BJ (cell line): Measurements from ENCODE around the gene CCDC178. TPM values are rescaled to one million over a fixed set of nuclear protein-coding genes. Genes with fewer than 3 reads are reported as not detected.

Experiments
- CTCF ChIA-PET: fragments of 350-600 bp; formaldehyde crosslinking; extraction: SDS; loops from one replicate; lab custom pipeline; 2021; ENCODE audit warnings: antibody characterized with exemption, inconsistent platforms; lab: Yijun Ruan, JAX
- POLR2A ChIA-PET: fragments of 300-600 bp; sonication (Branson Sonifier 250); formaldehyde crosslinking; extraction: SDS; loops from one replicate; lab custom pipeline; 2021; ENCODE audit warnings: antibody characterized with exemption; lab: Charles Lee
- DNase-seq: peaks from one replicate; pipeline ENCODE4 v3.0.0-alpha.2; 2011; ENCODE audit warnings: low read depth
- H3K27me3 ChIP-seq: 2 replicates; pipeline ENCODE4 v1.6.0; 2011; ENCODE audit warnings: low read length; ENCODE audit not compliant: control insufficient read depth, insufficient read depth
- H3K36me3 ChIP-seq: 2 replicates; pipeline ENCODE4 v1.5.1; 2011; ENCODE audit warnings: low read length; ENCODE audit not compliant: control insufficient read depth, insufficient read depth
- H3K4me3 ChIP-seq: 2 replicates; pipeline ENCODE4 v1.5.1; 2011; ENCODE audit warnings: low read depth, mild to moderate bottlenecking, control low read depth, low read length
- polyA plus RNA-seq: library from polyadenylated mRNA; depleted of rRNA; stranded (reverse); fragments of >200 nt; gene quantifications from 2 replicates; pipeline ENCODE4 v1.2.3, GENCODE V29; 2011
- TF ChIP-seq, protein P1 (sequence below): IDR thresholded peaks from 2 replicates; pipeline ENCODE4 v1.5.1; 2011; ENCODE audit warnings: low read depth, mild to moderate bottlenecking, control low read depth, inconsistent platforms, low read length, moderate library complexity; ENCODE audit not compliant: insufficient read depth

CCDC178 gene
- polyA plus RNA-seq, 1 experiment = not detected

DNA sequence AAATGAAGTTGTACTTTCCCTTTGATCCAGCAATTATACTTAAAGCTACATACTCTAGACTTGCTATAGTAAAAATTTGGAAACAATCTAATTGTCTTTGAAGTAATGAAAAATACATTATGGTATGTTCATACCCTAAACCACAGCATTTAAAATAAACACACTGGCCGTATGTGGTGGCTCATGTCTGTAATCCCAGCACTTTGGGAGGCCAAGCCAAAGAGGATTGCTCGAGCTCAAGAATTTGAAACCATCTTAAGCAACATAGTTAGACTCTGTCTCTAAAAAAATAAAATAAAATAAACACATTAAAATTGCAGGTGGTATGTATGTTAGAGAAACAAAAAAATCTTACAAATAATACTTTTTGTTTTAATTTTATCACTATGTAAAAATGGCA lies 459.6 kb downstream of the CCDC178 start:
- no peak for DNase-seq
- ChIA-PET POLR2A (no interaction called here), CTCF (no interaction called here)
- Histone ChIP-seq H3K4me3 (no peak overlapping the region), H3K27me3 (no peaks in the 10 kb centered on the region), H3K36me3 (no peaks in the 10 kb centered on the region)
- TF ChIP-seq, protein P1, sequence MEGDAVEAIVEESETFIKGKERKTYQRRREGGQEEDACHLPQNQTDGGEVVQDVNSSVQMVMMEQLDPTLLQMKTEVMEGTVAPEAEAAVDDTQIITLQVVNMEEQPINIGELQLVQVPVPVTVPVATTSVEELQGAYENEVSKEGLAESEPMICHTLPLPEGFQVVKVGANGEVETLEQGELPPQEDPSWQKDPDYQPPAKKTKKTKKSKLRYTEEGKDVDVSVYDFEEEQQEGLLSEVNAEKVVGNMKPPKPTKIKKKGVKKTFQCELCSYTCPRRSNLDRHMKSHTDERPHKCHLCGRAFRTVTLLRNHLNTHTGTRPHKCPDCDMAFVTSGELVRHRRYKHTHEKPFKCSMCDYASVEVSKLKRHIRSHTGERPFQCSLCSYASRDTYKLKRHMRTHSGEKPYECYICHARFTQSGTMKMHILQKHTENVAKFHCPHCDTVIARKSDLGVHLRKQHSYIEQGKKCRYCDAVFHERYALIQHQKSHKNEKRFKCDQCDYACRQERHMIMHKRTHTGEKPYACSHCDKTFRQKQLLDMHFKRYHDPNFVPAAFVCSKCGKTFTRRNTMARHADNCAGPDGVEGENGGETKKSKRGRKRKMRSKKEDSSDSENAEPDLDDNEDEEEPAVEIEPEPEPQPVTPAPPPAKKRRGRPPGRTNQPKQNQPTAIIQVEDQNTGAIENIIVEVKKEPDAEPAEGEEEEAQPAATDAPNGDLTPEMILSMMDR = no peak

- POLR2A ChIA-PET = no interaction called here
- TF ChIP-seq, protein P1 = no peak
Measured at GRCh38 chr18:32975501-32975900, 465.0 kb downstream of the CCDC178 start.

DNA sequence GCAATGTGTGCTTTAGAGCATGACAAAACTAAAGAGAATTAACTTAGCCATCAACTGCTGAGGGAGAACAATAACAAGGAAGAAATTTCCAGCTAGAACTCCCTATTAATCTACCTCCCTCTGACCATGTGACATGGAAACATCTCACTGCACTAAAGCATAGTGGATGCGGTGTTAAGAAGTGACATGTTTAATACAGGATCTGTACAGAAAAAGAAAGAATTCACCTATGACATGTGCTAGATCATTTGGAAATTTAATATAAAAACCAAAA lies 465.4 kb downstream of the CCDC178 start:
- H3K27me3 ChIP-seq = no peaks in the 10 kb centered on the region
- H3K4me3 ChIP-seq = no peak overlapping the region
- DNase-seq = no peak
- CTCF ChIA-PET = no interaction called here
- H3K36me3 ChIP-seq = no peaks in the 10 kb centered on the region
- TF ChIP-seq, protein P1 = no peak
- POLR2A ChIA-PET = no interaction called here

More at GRCh38 chr18:32975501-32975900, 465.0 kb downstream of the CCDC178 start:
- no peak for DNase-seq
- Histone ChIP-seq H3K27me3 (no peaks in the 10 kb centered on the region), H3K36me3 (no peaks in the 10 kb centered on the region), H3K4me3 (no peak overlapping the region)
- CTCF ChIA-PET = no interaction called here

- POLR2A ChIA-PET = no interaction called here
- H3K27me3 ChIP-seq = no peaks in the 10 kb centered on the region
- H3K36me3 ChIP-seq = no peaks in the 10 kb centered on the region
- CTCF ChIA-PET = no interaction called here
- TF ChIP-seq, protein P1 = no peak
- no peak for DNase-seq
- no peak overlapping the region for H3K4me3 ChIP-seq
Measured at GRCh38 chr18:32974421-32975162, 465.9 kb downstream of the CCDC178 start.

GRCh38 chr18:32968248-32968647 lies 472.3 kb downstream of the CCDC178 start:
- ChIA-PET CTCF (no interaction called here), POLR2A (no interaction called here)
- H3K27me3 ChIP-seq = no peaks in the 10 kb centered on the region
- no peaks in the 10 kb centered on the region for H3K36me3 ChIP-seq
- no peak for DNase-seq
- no peak overlapping the region for H3K4me3 ChIP-seq
- TF ChIP-seq, protein P1 = no peak
